Loucy (cell line): Measurements from ENCODE around the gene EMC1.
"Not testable (repeated sequence)": the region's sequence is repeated elsewhere in the genome, so short reads cannot be mapped to it uniquely, and the experiment has no call there.

Experiments used
- H2AFZ ChIP-seq: fragments of 200-600 bp; sonication (generic); 2 replicates; pipeline ENCODE4 v1.6.0; 2016; ENCODE audit warnings: antibody characterized with exemption, mild to moderate bottlenecking, low read length, moderate library complexity
- H3F3A ChIP-seq: fragments of 200-600 bp; 2 replicates; pipeline ENCODE4 v1.6.0; 2016; ENCODE audit warnings: antibody characterized with exemption, low read depth, mild to moderate bottlenecking
- H3K27me3 ChIP-seq: fragments of 200-600 bp; sonication (generic); 2 replicates; pipeline ENCODE4 v1.6.1; 2014; ENCODE audit warnings: low read length, mild to moderate bottlenecking; ENCODE audit not compliant: insufficient read depth, poor library complexity, severe bottlenecking
- H3K36me3 ChIP-seq: fragments of 200-600 bp; sonication (generic); 2 replicates; pipeline ENCODE4 v1.6.1; 2016; ENCODE audit warnings: low read length; ENCODE audit not compliant: insufficient read depth
- H3K4me1 ChIP-seq: fragments of 200-600 bp; sonication (generic); 2 replicates; pipeline ENCODE4 v1.5.1; 2014; ENCODE audit warnings: low read length, mild to moderate bottlenecking; ENCODE audit not compliant: insufficient read depth, poor library complexity, severe bottlenecking
- H3K4me2 ChIP-seq: fragments of 200-600 bp; sonication (generic); 2 replicates; pipeline ENCODE4 v1.6.0; 2014; ENCODE audit warnings: antibody characterized with exemption, low read length, low read depth, mild to moderate bottlenecking; ENCODE audit not compliant: poor library complexity, severe bottlenecking
- H3K4me3 ChIP-seq: fragments of 200-600 bp; sonication (generic); 2 replicates; pipeline ENCODE4 v1.5.1; 2014; ENCODE audit warnings: low read length, mild to moderate bottlenecking, mixed read lengths; ENCODE audit not compliant: poor library complexity, severe bottlenecking
- H3K79me2 ChIP-seq: fragments of 200-600 bp; sonication (generic); 2 replicates; pipeline ENCODE4 v1.6.1; 2014; ENCODE audit warnings: low read length; ENCODE audit not compliant: insufficient read depth
- H3K9ac ChIP-seq: fragments of 200-600 bp; sonication (generic); 2 replicates; pipeline ENCODE4 v1.6.0; 2014; ENCODE audit warnings: mild to moderate bottlenecking, low read depth, low read length, moderate library complexity; ENCODE audit not compliant: poor library complexity, severe bottlenecking
- H3K9me2 ChIP-seq: fragments of 200-600 bp; sonication (generic); replicated peaks from 2 replicates; pipeline ENCODE4 v1.6.1; 2016; ENCODE audit warnings: low read depth, low read length, mixed read lengths
- H3K9me3 ChIP-seq: fragments of 200-600 bp; sonication (generic); 2 replicates; pipeline ENCODE4 v1.6.1; 2014; ENCODE audit warnings: mild to moderate bottlenecking, antibody characterized with exemption, low read length, low read depth; ENCODE audit not compliant: insufficient read depth
- H4K20me1 ChIP-seq: fragments of 200-600 bp; sonication (generic); 2 replicates; pipeline ENCODE4 v1.6.0; 2014; ENCODE audit warnings: antibody characterized with exemption, low read length, mild to moderate bottlenecking; ENCODE audit not compliant: insufficient read depth, poor library complexity, severe bottlenecking
- CTCF ChIP-seq: fragments of 200-600 bp; sonication (generic); conservative IDR thresholded peaks from 2 replicates; pipeline ENCODE4 v1.5.1; 2014; ENCODE audit warnings: mild to moderate bottlenecking, antibody characterized with exemption, low read length
- EZH2phosphoT487 ChIP-seq: fragments of 200-600 bp; IDR thresholded peaks from 2 replicates; pipeline ENCODE4 v1.6.1; 2018; ENCODE audit warnings: antibody characterized with exemption, mild to moderate bottlenecking, moderate library complexity, borderline replicate concordance

Gene EMC1

GRCh38 chr1:19273106-19273843 is 22.0 kb upstream of the EMC1 start:
- H3K36me3 ChIP-seq = no peaks in the 10 kb centered on the region
- no peak overlapping the region for H3K9ac ChIP-seq
- no peak overlapping the region for H3K4me2 ChIP-seq
- H3K4me1 ChIP-seq = no peaks in the 10 kb centered on the region
- no peaks in the 10 kb centered on the region for H3K9me2 ChIP-seq
- no peak overlapping the region for H2AFZ ChIP-seq
- no peaks in the 10 kb centered on the region for H3F3A ChIP-seq
- TF ChIP-seq CTCF = no peak
- no peak for TF ChIP-seq EZH2phosphoT487
- no peaks in the 10 kb centered on the region for H4K20me1 ChIP-seq
- no peak overlapping the region for H3K4me3 ChIP-seq
- H3K79me2 ChIP-seq = no peaks in the 10 kb centered on the region
- H3K27me3 ChIP-seq = no peaks in the 10 kb centered on the region
- no peaks in the 10 kb centered on the region for H3K9me3 ChIP-seq

- H3K4me1 ChIP-seq = no peaks in the 10 kb centered on the region
- no peaks in the 10 kb centered on the region for H3K9me2 ChIP-seq
- no peak overlapping the region for H3K4me2 ChIP-seq
- no peaks in the 10 kb centered on the region for H3K9me3 ChIP-seq
- H3F3A ChIP-seq = no peaks in the 10 kb centered on the region
- no peaks in the 10 kb centered on the region for H4K20me1 ChIP-seq
- no peak overlapping the region for H3K4me3 ChIP-seq
- H3K27me3 ChIP-seq = no peaks in the 10 kb centered on the region
- no peak overlapping the region for H3K9ac ChIP-seq
- H2AFZ ChIP-seq = no peak overlapping the region
- no peaks in the 10 kb centered on the region for H3K36me3 ChIP-seq
- TF ChIP-seq CTCF (no peak), EZH2phosphoT487 (no peak)
- H3K79me2 ChIP-seq = no peaks in the 10 kb centered on the region
These were observed 20.7 kb upstream of the EMC1 start for GRCh38 chr1:19272064-19272463.

GRCh38 chr1:19270343-19270730 is 19.0 kb upstream of the EMC1 start:
- H4K20me1 ChIP-seq, H3K9me3 ChIP-seq, H3K36me3 ChIP-seq, H3K4me2 ChIP-seq, H3K9ac ChIP-seq, H3K4me1 ChIP-seq, H3K9me2 ChIP-seq, H2AFZ ChIP-seq, H3K27me3 ChIP-seq, H3K4me3 ChIP-seq, H3F3A ChIP-seq, H3K79me2 ChIP-seq: not testable (repeated sequence)

GRCh38 chr1:19269427-19270342 is 18.4 kb upstream of the EMC1 start:
- not testable (repeated sequence) for H3K4me2 ChIP-seq, H3K4me1 ChIP-seq, H3K27me3 ChIP-seq, H3K9ac ChIP-seq, H3K36me3 ChIP-seq, H2AFZ ChIP-seq, H3K9me2 ChIP-seq, H3K9me3 ChIP-seq, H3K4me3 ChIP-seq, H3F3A ChIP-seq, H3K79me2 ChIP-seq, H4K20me1 ChIP-seq
